Skeletal muscle tissue (tissue), 4 donors: ENCODE results near the gene SLC5A6. TPM values are rescaled to one million over a fixed set of nuclear protein-coding genes. Genes with fewer than 3 reads are reported as not detected.

Experiments
- H3K27ac ChIP-seq: one replicate; pipeline ENCODE4 v1.7.0; 2013; ENCODE audit warnings: mild to moderate bottlenecking, low read depth, low read length, inconsistent platforms
- H3K27me3 ChIP-seq, 3 donors: one replicate each; pipeline ENCODE4 v1.7.0; 2013; ENCODE audit warnings: low read length in 3 of 3; ENCODE audit not compliant: control insufficient read depth in 3 of 3, insufficient read depth in 3 of 3
- H3K36me3 ChIP-seq, 3 donors: one replicate each; pipeline ENCODE4 v1.7.0; 2013; ENCODE audit warnings: low read length in 3 of 3; ENCODE audit not compliant: control insufficient read depth in 3 of 3, insufficient read depth in 3 of 3
- H3K4me1 ChIP-seq, 3 donors: one replicate each; pipeline ENCODE4 v1.7.0; 2013; ENCODE audit warnings: low read length in 3 of 3, mild to moderate bottlenecking in 3 of 3; ENCODE audit not compliant: control insufficient read depth in 3 of 3, insufficient read depth in 3 of 3
- H3K4me3 ChIP-seq, 3 donors: one replicate each; pipeline ENCODE4 v1.7.0; 2013; ENCODE audit warnings: low read length in 3 of 3
- H3K9ac ChIP-seq, 3 donors: one replicate each; pipeline ENCODE4 v1.7.0; 2013; ENCODE audit warnings: low read length in 3 of 3, mild to moderate bottlenecking in 3 of 3, moderate library complexity in 2 of 3, low read depth in 1 of 3
- H3K9me3 ChIP-seq, 3 donors: one replicate each; pipeline ENCODE4 v1.7.0; 2013; ENCODE audit warnings: low read length in 3 of 3; ENCODE audit not compliant: control insufficient read depth in 3 of 3
- total RNA-seq: library from RNA; depleted of rRNA; stranded (reverse); fragments of >200 nt; gene quantifications from one replicate; pipeline ENCODE4 v1.2.3, GENCODE V29; 2014
- donor health status: Osteomylitis.

The SLC5A6 gene
- total RNA-seq, 1 donor from 2014 or later, result 7.8 TPM

DNA sequence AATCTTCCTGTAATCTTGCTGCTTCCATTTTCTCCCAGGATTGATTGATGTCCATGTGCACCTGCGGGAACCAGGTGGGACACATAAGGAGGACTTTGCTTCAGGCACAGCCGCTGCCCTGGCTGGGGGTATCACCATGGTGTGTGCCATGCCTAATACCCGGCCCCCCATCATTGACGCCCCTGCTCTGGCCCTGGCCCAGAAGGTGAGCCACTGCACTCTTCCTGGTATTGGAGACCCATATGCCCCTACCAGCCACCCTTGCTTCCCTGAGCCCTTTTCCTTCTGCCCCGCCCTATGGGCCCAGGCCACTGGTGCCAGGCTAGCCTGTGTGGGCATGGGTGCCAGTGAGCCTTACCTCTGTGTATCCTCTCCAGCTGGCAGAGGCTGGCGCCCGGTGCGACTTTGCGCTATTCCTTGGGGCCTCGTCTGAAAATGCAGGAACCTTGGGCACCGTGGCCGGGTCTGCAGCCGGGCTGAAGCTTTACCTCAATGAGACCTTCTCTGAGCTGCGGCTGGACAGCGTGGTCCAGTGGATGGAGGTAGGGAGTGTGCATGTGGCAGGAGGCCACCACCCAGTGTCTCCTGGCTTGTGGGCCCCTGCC, 25.4 kb upstream of the SLC5A6 start:
- H3K27ac ChIP-seq, result no peak overlapping the region
- no peak overlapping the region for H3K9ac ChIP-seq
- no peak overlapping the region for H3K4me3 ChIP-seq
- no peaks in the 10 kb centered on the region for H3K4me1 ChIP-seq
- no peaks in the 10 kb centered on the region for H3K27me3 ChIP-seq
- H3K36me3 ChIP-seq, result peaks cover 94 to 95% (median 94%) of the 10 kb centered on the region in 3 donors
- H3K9me3 ChIP-seq, result no peaks in the 10 kb centered on the region

DNA sequence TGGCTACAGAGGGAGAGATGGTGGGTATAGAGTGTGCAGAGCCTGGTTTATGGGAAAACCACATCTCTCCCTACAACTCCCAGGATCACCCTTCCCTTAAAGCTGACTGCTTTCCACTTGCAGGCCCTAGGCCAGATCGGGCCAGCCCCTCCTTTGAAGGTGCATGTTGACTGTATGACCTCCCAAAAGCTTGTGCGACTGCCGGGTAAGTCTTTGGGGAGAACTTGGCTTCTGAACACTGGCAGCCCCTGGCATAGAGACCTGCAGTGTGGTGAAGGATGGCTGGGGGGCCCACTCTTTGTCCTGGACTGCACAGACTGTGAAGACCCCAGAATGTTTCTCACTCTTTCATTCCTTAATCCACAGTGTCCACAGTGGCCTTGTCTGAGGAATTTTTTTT, 24.6 kb upstream of the SLC5A6 start:
- no peaks in the 10 kb centered on the region for H3K9me3 ChIP-seq
- no peak overlapping the region for H3K27ac ChIP-seq
- H3K9ac ChIP-seq, result no peak overlapping the region
- H3K4me1 ChIP-seq, result no peaks in the 10 kb centered on the region
- H3K36me3 ChIP-seq, result peaks cover 94 to 95% (median 94%) of the 10 kb centered on the region in 3 donors
- no peaks in the 10 kb centered on the region for H3K27me3 ChIP-seq
- no peak overlapping the region for H3K4me3 ChIP-seq

DNA sequence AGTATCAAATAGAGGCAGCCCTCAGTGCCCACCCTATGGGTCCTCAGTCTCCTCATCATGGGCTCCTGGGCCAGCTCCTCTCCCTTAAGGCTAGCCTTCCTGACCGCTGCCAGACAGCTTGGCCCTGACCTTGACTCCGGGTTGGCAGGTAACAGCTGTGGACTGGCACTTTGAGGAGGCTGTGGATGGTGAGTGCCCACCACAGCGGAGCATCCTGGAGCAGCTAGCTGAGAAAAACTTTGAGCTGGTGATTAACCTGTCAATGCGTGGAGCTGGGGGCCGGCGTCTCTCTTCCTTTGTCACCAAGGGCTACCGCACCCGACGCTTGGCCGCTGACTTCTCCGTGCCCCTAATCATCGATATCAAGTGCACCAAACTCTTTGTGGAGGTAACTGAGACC, 24.1 kb upstream of the SLC5A6 start:
- H3K9me3 ChIP-seq, result no peaks in the 10 kb centered on the region
- H3K36me3 ChIP-seq, result peaks cover 94 to 95% (median 94%) of the 10 kb centered on the region in 3 donors
- H3K9ac ChIP-seq, result no peak overlapping the region
- H3K27me3 ChIP-seq, result no peaks in the 10 kb centered on the region
- H3K4me1 ChIP-seq, result no peaks in the 10 kb centered on the region
- no peak overlapping the region for H3K4me3 ChIP-seq
- H3K27ac ChIP-seq, result no peak overlapping the region

DNA sequence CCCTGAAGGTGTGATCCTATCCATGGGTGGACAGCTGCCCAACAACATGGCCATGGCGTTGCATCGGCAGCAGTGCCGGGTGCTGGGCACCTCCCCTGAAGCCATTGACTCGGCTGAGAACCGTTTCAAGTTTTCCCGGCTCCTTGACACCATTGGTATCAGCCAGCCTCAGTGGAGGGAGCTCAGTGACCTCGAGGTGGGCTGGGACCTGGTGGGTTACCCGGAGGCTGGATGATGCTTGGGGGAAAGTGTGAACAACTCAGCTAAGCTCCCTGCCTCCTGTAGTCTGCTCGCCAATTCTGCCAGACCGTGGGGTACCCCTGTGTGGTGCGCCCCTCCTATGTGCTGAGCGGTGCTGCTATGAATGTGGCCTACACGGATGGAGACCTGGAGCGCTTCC, 21.3 kb upstream of the SLC5A6 start:
- Histone ChIP-seq H3K27ac (no peak overlapping the region), H3K4me3 (no peak overlapping the region), H3K4me1 (no peaks in the 10 kb centered on the region), H3K9ac (no peak overlapping the region), H3K27me3 (no peaks in the 10 kb centered on the region), H3K9me3 (no peaks in the 10 kb centered on the region), H3K36me3 (peaks cover 75 to 86% (median 82%) of the 10 kb centered on the region in 3 donors)

DNA sequence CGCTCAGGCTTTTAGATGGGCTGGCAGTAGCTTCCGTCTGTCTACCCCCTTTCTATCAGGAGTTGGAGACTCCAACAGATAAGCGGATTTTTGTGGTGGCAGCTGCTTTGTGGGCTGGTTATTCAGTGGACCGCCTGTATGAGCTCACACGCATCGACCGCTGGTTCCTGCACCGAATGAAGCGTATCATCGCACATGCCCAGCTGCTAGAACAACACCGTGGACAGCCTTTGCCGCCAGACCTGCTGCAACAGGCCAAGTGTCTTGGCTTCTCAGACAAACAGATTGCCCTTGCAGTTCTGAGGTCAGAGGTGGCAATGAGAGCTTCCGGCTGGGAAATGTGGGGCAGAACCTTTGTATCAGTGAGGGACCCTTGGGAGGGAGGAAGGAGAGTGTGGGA, 19.9 kb upstream of the SLC5A6 start:
- Histone ChIP-seq H3K9ac (no peak overlapping the region), H3K9me3 (no peaks in the 10 kb centered on the region), H3K27me3 (no peaks in the 10 kb centered on the region), H3K36me3 (peaks cover 65 to 82% (median 81%) of the 10 kb centered on the region in 3 donors), H3K27ac (no peak overlapping the region), H3K4me1 (no peaks in the 10 kb centered on the region), H3K4me3 (no peak overlapping the region)

DNA sequence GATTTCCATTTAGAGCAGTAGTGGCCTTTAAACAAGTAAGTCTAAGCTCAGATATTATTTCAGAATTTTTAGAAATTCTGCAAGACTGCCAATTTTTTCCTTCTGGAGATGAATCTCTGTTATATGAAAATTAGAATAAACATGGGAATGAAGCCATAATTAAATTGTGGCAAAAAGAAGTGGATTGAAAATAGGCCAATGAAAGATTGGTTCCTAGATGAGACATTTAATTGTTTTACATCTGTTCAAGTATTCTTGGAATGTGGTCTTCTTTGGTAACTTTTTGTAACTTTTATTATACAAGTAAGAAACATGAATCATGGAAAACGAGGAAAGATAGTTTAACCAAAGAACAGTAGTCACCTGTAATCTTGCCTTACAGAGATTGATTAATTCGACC, 15.4 kb upstream of the SLC5A6 start:
- H3K4me1 ChIP-seq, result no peaks in the 10 kb centered on the region
- peaks cover 57 to 81% (median 77%) of the 10 kb centered on the region in 3 donors for H3K36me3 ChIP-seq
- H3K9ac ChIP-seq, result no peak overlapping the region
- no peak overlapping the region for H3K27ac ChIP-seq
- H3K27me3 ChIP-seq, result no peaks in the 10 kb centered on the region
- H3K4me3 ChIP-seq, result no peak overlapping the region
- no peaks in the 10 kb centered on the region for H3K9me3 ChIP-seq

DNA sequence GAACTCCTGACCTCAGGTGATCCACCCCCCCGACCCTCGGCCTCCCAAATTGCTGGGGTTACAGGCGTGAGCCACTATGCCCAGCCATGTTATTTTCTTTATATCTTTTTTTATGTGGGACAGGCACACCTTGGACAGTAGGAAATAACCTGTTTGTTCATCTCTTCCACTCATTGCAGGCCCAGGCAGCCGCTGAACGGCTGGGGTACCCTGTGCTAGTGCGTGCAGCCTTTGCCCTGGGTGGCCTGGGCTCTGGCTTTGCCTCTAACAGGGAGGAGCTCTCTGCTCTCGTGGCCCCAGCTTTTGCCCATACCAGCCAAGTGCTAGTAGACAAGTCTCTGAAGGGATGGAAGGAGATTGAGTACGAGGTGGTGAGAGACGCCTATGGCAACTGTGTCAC, 13.5 kb upstream of the SLC5A6 start:
- peaks cover 54 to 81% (median 71%) of the 10 kb centered on the region in 3 donors for H3K36me3 ChIP-seq
- no peaks in the 10 kb centered on the region for H3K9me3 ChIP-seq
- H3K27ac ChIP-seq, result no peak overlapping the region
- H3K9ac ChIP-seq, result no peak overlapping the region
- no peak overlapping the region for H3K4me3 ChIP-seq
- no peaks in the 10 kb centered on the region for H3K4me1 ChIP-seq
- H3K27me3 ChIP-seq, result no peaks in the 10 kb centered on the region

DNA sequence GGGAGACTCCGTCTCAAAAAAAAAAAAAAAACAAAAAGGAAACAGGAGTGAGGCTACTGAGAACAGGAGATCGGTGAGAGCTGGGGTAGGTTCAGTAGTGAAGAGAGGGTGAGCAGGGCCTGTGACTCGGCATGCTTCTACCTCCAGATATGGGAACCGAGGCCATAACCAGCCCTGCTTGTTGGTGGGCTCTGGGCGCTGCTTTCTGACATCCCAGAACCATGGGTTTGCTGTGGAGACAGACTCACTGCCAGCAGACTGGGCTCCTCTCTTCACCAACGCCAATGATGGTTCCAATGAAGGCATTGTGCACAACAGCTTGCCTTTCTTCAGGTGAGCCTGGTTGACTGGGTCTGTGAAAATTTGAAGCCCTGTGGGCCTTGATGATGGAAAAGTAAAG, 11.3 kb upstream of the SLC5A6 start:
- Histone ChIP-seq H3K9me3 (no peaks in the 10 kb centered on the region), H3K36me3 (peaks cover 49 to 81% (median 69%) of the 10 kb centered on the region in 3 donors), H3K4me1 (no peaks in the 10 kb centered on the region), H3K27me3 (no peaks in the 10 kb centered on the region), H3K9ac (no peak overlapping the region), H3K4me3 (no peak overlapping the region), H3K27ac (no peak overlapping the region)

DNA sequence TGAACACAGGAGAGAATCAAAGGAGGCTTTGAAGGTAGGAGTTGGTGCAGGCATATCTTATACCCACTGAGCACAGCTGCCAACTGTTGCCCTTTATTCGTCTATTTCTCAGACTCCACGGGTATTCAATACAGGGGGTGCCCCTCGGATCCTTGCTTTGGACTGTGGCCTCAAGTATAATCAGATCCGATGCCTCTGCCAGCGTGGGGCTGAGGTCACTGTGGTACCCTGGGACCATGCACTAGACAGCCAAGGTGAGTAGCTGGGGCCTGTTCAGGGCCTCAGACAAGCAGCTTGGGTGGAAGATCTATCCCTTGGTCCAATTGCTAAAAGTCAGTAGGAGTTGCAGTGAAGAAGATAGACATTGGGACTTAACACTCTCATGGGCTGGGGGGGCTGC, 10.3 kb upstream of the SLC5A6 start:
- Histone ChIP-seq H3K9me3 (no peaks in the 10 kb centered on the region), H3K36me3 (peaks cover 47 to 80% (median 60%) of the 10 kb centered on the region in 3 donors), H3K4me1 (peaks cover 0 to 9% (median 8%) of the 10 kb centered on the region in 3 donors), H3K27me3 (no peaks in the 10 kb centered on the region), H3K9ac (no peak overlapping the region), H3K4me3 (no peak overlapping the region), H3K27ac (no peak overlapping the region)

DNA sequence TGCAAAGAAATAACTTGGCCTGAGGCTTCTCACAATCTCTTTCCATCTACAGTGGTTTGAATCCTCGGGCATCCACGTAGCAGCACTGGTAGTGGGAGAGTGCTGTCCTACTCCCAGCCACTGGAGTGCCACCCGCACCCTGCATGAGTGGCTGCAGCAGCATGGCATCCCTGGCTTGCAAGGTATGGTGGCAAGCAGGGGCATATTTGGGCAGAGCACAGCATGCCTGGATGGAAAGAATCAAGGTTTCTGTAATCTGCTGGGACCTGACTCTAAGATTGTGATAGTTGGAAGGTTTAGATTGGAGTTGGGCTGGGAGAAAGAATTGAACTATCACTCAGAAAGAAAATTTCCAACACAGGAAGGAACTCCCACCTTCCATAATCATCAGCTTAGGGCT, 9.1 kb upstream of the SLC5A6 start:
- H3K36me3 ChIP-seq, result peaks cover 39 to 74% (median 54%) of the 10 kb centered on the region in 3 donors
- H3K4me1 ChIP-seq, result peaks cover 0 to 10% (median 9%) of the 10 kb centered on the region in 3 donors
- H3K9ac ChIP-seq, result no peak overlapping the region
- no peaks in the 10 kb centered on the region for H3K27me3 ChIP-seq
- no peak overlapping the region for H3K27ac ChIP-seq
- no peak overlapping the region for H3K4me3 ChIP-seq
- no peaks in the 10 kb centered on the region for H3K9me3 ChIP-seq
